GM10847 (cell line): ENCODE data around the gene PCGF2.

ENCODE experiments used
- POLR2A ChIP-seq: IDR thresholded peaks from 2 replicates; pipeline ENCODE4 v1.6.1; 2011; ENCODE audit not compliant: insufficient read length; ENCODE audit errors: extremely low read depth

PCGF2 gene

GRCh38 chr17:38706505-38707216, 41.5 kb downstream of the PCGF2 start:
- TF ChIP-seq POLR2A: no peak

DNA sequence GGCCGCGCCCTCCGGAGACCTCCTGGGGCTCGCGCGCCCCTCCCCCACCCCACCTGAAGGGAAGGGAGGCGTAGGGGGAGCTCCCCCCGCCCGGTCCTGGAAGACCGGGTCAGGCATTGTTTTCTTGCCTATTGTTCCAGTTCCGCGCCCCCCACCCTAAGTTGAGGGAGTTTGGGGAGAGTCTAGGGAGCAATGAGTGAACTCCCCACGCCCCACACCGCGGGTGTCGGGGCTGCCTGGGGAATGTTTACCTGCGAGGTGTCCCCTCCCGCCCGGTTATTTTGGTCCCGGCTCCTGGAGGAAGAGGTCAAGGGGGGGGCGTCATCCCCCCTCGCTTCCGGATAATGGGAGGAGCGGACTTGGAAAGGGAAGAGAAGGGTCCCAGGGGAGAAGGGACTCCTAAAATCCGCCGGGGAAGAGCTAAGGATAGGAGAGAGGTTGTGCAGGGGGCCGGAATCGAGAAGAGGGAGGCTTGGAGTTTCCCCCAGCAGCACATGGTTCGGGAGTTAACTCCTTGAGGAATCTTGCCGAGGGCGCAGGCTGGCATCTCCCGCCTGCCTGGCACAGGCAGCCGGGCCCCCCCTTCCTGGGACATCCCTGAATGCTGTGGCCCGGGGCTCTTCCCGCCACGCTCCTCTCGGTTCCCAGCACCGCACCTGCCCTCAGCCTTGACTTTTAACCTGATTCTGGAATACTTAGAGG, 42.2 kb downstream of the PCGF2 start:
- no peak for TF ChIP-seq POLR2A

DNA sequence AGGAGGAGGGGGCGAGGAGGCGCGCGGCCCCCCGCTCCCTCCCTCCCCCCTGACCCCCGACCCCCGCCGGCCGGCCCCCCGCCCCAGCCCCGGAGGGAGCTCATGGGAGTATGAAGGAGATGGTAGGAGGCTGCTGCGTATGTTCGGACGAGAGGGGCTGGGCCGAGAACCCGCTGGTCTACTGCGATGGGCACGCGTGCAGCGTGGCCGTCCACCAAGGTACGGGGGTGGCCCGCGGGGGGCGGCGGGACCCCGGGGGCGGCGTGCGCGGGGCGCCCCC, 42.7 kb downstream of the PCGF2 start:
- TF ChIP-seq POLR2A: no peak

- TF ChIP-seq POLR2A: peak; percentile 31
Measured at GRCh38 chr17:38704606-38705522, 43.3 kb downstream of the PCGF2 start, which contains the start of gene MLLT6. Gene MLLT6 (plus strand): TSS chr17:38705273. CDS start chr17:38705633, 360 bp downstream.

GRCh38 chr17:38703742-38704605, 44.2 kb downstream of the PCGF2 start:
- peak; percentile 33 for TF ChIP-seq POLR2A

- TF ChIP-seq POLR2A: peak; percentile 17
Measured at GRCh38 chr17:38702916-38703741, 45.0 kb downstream of the PCGF2 start.

GRCh38 chr17:38702166-38702915, 45.8 kb downstream of the PCGF2 start:
- peak; percentile 77 for TF ChIP-seq POLR2A

DNA sequence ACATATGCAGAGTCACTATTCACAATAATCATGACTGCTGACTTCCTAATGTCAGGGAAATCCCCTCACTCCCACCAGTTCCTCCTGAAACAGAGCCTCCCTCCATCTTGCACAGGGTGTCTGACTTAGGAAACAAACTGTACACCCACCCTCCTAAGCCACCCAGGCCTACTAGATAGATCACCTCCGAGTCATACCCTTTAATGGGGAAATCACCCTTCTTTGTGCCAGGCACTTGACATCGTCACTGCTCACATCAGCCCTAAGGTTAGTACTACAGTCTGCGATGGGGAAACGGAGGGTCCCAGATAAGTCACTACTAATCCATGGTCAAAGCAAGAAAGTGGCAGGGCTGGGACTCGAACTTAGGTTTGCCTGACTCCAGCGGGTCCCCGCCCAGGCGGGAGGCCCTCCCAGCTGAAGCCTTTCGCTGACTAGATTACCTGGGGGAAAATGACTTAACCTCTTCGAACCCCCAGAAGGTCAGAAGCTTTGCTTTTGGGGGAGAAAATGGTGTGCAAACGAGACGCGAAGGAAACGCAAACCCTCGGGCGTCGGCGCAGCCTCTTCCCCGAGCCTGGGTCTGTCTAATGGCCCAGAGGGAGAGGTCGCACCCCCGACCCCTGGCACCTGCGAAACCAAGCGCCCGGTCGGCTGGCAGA, 46.5 kb downstream of the PCGF2 start:
- no peak for TF ChIP-seq POLR2A

- TF ChIP-seq POLR2A: no peak
Measured at GRCh38 chr17:38698760-38699159, 49.4 kb downstream of the PCGF2 start.

DNA sequence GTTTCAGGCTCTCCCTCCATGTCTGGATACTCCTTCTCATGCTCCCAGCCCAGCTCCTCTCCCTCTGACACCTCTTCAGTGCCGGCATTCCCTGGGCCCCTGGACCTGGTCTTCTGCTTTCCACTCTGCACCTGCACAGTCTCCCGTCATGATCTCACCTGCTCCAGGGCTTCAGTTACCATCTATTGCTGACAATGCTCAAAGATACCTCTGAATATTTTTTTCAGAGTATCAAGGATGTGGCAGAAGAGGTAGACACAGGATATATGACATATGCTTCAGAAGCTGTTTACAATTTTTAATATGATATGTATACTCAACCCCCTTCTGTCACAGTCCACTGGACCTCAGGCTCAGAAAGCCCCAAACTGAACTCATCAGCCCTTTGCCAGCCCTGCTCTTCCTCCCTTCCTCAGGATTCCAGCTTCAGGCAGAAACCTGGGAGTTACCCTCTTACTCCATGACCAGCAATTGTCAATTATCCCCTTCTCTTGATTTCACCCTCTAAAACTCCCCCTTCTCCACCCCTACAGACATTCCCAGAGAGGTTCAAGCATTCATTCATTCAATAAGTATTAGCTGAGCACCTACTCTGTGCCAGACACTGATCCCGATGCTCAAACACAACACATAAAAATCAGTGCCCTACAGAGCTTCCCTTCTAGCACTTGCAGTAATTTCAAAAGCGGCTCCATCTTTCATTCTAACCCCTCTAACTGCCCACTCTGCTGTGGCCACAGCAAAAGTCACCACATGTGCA, 50.9 kb downstream of the PCGF2 start:
- TF ChIP-seq POLR2A: no peak

GRCh38 chr17:38693700-38694329, 54.3 kb downstream of the PCGF2 start:
- no peak for TF ChIP-seq POLR2A

DNA sequence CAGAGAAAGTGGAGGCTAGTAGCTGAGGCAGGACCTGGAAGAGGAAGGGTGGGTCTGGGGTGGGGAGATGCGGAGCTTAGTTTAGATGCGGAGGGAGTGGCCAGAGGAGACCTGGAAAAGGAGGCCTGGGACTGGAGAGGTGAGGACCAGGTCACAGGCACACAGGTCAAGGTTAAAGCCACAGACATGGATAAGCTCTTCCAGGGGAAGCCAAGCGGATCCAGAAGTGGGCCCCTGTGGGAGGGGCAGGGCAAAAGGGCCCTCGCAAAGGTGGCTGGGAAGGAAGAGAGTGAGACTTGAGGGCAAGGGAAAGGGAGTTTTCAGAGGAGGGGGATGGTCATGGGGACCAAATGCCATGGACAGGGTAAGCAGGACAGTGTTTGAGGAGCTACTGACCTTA, 57.0 kb downstream of the PCGF2 start:
- no peak for TF ChIP-seq POLR2A

DNA sequence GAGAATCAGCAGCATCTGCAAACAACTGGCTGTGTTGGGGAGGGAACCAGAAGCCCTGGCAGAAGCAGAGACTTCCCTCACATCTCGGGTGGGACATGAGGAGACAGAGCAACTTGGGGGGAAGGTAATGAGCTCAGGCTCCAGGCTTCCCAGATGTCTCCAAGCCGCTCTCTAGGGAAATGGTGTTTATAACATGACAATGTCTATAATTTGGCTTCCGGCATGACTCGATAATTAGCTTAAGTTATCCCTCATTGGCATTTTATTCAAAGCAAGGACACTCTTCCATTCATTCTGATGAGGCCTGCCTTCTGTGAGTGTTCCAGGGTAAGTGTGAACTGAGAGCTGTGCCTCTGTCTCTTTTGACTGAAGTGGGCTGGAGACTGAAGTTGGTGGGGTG, 57.8 kb downstream of the PCGF2 start:
- no peak for TF ChIP-seq POLR2A
